Stimulated activated CD8-positive, alpha-beta memory T cell treated with anti-CD3 and anti-CD28 coated beads, Interleukin-15, amount 100 ng/mL, for 24 hours (primary cell): Measurements from ENCODE around the gene STXBP2.
"Not testable (repeated sequence)": the region's sequence is repeated elsewhere in the genome, so short reads cannot be mapped to it uniquely, and the experiment has no call there.

ENCODE experiments used
- DNase-seq: peaks from one replicate; pipeline ENCODE4 v3.0.0-alpha.2; 2020; ENCODE audit warnings: low read depth

The STXBP2 gene

GRCh38 chr19:7635670-7636069 lies 1.2 kb upstream of the STXBP2 start:
- DNase-seq, result no peak

DNA sequence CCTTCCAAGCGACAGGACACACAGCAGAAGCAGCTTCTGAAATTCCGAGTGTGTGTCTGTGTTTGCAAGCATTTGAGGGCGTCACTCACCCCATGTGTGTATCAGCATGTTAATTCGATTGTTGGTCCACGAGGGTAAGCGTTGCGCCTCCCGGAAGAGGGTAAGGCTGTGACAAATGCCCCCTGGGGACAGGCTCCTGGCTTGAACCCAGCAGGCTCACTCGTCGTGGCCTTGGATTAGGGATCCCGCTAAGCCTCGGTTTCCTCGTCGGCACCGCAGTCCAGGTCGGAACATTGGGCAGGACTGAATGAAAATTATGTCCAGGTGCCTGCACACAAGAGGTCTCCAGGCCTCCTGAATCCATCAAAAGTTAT lies 606 bp upstream of the STXBP2 start:
- DNase-seq, result no peak

DNA sequence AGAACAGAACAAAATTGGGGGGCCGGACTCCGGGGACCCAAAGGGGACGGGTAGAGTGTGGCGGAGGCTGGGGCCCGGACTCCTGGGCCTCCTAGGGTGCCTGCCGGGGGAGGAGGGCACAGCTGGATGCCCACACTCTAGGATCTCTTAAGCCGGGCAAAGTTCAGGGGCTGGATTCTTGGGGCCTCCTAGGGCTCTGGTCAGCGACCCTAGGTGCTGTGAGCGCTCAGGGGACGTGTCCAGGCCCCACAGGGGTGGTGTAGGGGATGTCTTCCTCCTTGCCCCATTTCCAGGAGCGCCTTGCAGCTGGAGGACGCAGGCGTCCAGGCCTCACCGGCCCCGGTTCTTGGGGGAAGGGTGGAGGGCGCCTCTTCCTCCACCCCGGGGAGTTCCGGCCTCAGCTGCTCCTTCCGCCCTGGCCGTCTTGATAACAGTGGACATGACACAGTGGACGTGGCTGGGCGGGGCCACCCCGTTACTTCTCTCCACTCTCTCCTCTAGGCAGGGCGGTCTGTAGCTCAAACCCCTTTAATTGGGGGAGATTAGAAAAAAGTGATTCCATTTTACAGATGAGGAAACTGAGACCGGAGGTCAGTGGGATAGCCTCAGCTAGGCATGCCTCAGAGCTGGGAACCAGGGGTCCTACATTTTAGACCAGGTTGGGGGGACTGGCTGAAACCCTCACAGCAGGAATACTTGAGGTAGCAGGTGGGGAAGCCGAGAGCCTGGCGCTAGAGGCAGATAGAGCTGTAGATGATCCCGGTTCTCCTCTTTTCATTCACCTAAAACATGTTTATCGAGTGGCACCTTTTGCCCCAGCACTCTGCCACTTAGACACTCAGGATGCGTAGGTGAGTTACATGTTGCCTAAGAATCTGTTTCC lies 705 bp downstream of the STXBP2 start:
- DNase-seq, result no peak

GRCh38 chr19:7638802-7639465 lies 2.0 kb downstream of the STXBP2 start:
- DNase-seq, result no peak

DNA sequence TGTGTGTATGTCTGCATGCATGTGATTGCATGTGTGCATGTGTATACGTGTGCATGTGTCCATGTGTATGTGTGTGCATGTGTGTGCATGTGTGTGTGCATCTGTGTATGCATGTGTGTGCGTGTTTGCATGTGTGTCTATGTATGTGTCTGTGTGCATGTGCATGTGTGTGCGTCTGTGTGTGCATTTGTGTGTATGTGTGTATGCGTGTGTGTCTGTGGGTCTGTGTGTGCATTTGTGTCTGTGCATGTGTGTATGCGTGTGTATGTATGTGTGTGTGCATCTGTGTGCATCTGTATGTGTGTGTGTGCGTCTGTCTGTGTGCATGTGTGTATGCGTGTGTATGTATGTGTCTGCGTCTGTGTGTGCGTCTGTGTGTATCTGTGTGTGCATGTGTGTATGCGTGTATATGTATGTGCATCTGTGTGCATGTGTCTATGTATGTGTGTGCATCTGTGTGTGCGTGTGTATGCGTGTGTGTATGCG lies 3.0 kb downstream of the STXBP2 start:
- no peak for DNase-seq

- no peak for DNase-seq
Observed at GRCh38 chr19:7640803-7641202, 3.9 kb downstream of the STXBP2 start.

- no peak for DNase-seq
Observed at GRCh38 chr19:7641290-7642276, 4.7 kb downstream of the STXBP2 start.

GRCh38 chr19:7642295-7643030 lies 5.6 kb downstream of the STXBP2 start:
- DNase-seq, result no peak

DNA sequence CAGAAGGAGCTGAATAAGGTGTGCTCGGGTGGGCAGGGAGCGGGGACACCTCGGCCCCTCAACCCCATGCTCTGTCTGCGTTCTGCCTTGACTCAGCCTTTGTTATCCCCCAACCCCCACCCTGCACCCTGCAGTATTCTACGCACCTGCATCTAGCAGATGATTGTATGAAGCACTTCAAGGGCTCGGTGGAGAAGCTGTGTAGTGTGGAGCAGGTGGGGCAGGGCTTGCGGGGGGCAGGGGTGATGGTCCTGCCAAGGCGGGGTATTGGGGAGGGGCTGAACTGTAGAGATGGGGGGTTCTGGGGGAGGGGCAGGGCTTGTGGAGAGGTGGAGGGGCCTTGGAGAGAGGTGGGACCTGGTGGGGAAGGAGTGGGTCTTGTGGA lies 6.1 kb downstream of the STXBP2 start:
- no peak for DNase-seq

- DNase-seq, result not testable (repeated sequence)
Observed at GRCh38 chr19:7643629-7644549, 7.0 kb downstream of the STXBP2 start.

GRCh38 chr19:7644550-7644877 lies 7.6 kb downstream of the STXBP2 start:
- no peak for DNase-seq

DNA sequence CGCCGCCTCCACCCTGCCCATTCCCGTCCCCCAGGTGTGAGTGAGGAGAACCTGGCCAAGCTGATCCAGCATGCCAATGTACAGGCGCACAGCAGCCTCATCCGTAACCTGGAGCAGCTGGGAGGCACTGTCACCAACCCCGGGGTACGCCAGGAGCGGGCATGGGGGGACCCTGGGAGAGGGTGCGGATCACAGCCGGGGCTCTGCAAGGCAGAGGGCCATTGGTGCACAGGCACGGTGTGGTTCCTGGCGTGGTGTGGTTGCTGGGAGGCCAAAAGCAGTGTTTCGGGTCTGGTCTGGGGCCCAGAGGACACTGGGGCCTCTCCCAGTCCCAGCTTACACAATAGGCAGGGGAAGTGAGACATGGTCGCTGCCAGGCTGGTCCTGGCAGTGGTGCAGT lies 8.3 kb downstream of the STXBP2 start:
- no peak for DNase-seq

GRCh38 chr19:7645656-7646425 lies 8.9 kb downstream of the STXBP2 start:
- no peak for DNase-seq

GRCh38 chr19:7646426-7646700 lies 9.5 kb downstream of the STXBP2 start:
- no peak for DNase-seq

DNA sequence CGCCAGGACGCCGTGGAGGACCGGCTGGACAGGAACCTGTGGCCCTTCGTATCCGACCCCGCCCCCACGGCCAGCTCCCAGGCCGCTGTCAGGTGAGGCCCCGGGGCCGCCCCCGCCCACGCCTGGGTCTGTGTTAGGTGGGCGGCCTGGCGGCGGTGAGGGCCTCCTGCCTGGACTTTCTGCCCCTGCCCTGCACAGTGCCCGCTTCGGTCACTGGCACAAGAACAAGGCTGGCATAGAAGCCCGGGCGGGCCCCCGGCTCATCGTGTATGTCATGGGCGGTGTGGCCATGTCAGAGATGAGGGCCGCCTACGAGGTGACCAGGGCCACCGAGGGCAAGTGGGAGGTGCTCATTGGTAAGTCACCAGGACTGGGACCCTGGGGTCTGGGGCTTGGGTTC lies 10.2 kb downstream of the STXBP2 start:
- no peak for DNase-seq

DNA sequence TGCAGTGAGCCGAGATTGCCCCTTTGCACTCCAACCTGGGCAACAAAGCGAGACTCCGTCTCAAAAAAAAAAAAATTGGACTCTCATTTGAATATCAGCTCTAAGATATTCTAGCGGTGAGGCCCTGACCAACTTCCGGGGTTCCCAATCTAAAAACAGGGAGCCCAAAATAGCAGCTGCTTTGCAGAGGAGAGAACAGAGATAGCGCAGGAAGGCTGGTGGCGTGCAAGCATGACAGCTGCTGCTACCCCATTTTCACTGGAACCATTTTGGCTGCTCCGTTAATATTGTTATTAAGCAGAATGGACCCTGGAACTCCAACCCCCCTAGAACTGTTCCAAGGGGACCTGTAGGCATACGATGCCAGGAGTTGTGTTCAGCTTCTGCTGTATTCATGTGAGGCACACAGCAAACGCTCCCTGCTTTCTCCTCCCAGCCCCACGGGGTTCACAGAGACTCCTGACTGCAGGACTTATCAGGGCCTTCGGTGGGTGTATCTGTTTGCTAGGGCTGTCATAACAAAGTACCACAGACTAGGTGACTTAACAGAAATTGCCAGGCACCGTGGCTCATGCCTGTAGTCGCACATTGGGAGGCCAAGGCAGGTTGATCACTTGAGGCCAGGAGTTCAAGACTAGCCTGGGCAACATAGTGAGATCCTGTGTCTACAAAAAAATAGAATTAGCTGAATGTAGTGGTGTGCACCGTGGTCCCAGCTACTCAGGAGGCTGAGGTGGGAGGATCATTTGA lies 11.5 kb downstream of the STXBP2 start:
- no peak for DNase-seq

- DNase-seq, result no peak
Observed at GRCh38 chr19:7650148-7650547, 13.2 kb downstream of the STXBP2 start.

DNA sequence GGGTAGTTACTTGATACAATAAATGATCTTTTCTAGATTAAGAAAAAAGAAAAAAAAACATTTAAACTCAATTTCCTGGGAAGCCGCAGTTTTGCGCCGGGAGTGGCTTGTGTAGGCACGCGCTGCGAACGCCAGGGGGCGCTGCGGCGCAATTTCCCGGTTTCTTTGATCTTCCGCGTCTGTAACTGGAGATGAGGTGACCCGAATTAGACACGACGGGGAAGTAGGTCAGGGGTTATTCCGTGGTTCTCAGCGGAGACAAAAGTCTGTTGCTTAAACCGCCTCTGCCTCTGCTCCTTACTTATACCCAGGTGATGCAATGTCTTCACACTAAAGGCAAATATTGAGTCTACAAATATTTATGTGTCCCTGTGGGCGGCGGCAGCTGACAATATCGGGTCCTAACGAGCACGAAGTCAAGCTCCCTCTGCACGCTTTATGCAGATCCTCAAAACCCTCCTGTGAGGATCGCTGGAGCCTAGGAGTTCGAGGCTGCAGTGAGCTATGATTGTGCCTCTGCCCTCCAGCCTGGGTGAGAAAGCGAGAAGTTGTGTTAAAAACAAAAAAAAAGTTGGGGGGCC lies 15.2 kb downstream of the STXBP2 start:
- DNase-seq, result peak; percentile 88

GRCh38 chr19:7654401-7654800 lies 17.5 kb downstream of the STXBP2 start:
- no peak for DNase-seq
